CD4-positive, alpha-beta T cell (primary cell): ENCODE measurements around the gene FBXO11. TPM values are rescaled to one million over a fixed set of nuclear protein-coding genes. Genes with fewer than 3 reads are reported as not detected.

Experiments used
- ATAC-seq: fragments of 200-7000 bp; cut with Tn5 transposase; one replicate; pipeline ENCODE4 v1.10.0; 2022; ENCODE audit warnings: mild to moderate bottlenecking; ENCODE audit not compliant: poor library complexity
- CTCF ChIA-PET: fragments of 350-600 bp; sonication (Branson Sonifier 250); formaldehyde crosslinking; loops from one replicate; lab custom pipeline; 2021; ENCODE audit warnings: antibody characterized with exemption, inconsistent platforms; lab: Charles Lee
- POLR2A ChIA-PET: fragments of 350-600 bp; sonication (Branson Sonifier 250); formaldehyde crosslinking; loops from one replicate; lab custom pipeline; 2021; ENCODE audit warnings: antibody characterized with exemption, inconsistent platforms; lab: Charles Lee
- DNase-seq, 14 experiments: peaks; one replicate each; pipeline ENCODE4 v3.0.0-alpha.2; 2013 to 2020; ENCODE audit warnings: mixed read lengths in 2 of 14
- H3K27ac ChIP-seq, 2 donors: one replicate each; pipeline versions ENCODE4 v1.5.1 to v1.7.0; 2013; ENCODE audit warnings: low read length in 2 of 2, low read depth in 1 of 2, mild to moderate bottlenecking in 1 of 2
- H3K27me3 ChIP-seq, 2 experiments: 1 replicate in 1 of 2; 2 replicates in 1 of 2; pipeline versions ENCODE4 v1.6.1 to v1.7.0; 2013; ENCODE audit warnings: low read length in 2 of 2, control low read depth in 1 of 2, mild to moderate bottlenecking in 1 of 2, moderate library complexity in 1 of 2; ENCODE audit not compliant: insufficient read depth in 2 of 2, control insufficient read depth in 1 of 2
- H3K36me3 ChIP-seq: one replicate; pipeline ENCODE4 v1.6.1; 2013; ENCODE audit warnings: low read length, control low read depth; ENCODE audit not compliant: insufficient read depth
- H3K4me1 ChIP-seq: one replicate; pipeline ENCODE4 v1.6.1; 2013; ENCODE audit warnings: low read length, control low read depth; ENCODE audit not compliant: insufficient read depth
- H3K4me3 ChIP-seq: one replicate; pipeline ENCODE4 v1.5.1; 2013; ENCODE audit warnings: mild to moderate bottlenecking, low read length, moderate library complexity
- H3K9me3 ChIP-seq, 2 experiments: 1 replicate in 1 of 2; 2 replicates in 1 of 2; pipeline versions ENCODE4 v1.6.1 to v1.7.0; 2013; ENCODE audit warnings: low read length in 2 of 2, mild to moderate bottlenecking in 2 of 2, control low read depth in 1 of 2, moderate library complexity in 1 of 2; ENCODE audit not compliant: control insufficient read depth in 1 of 2, insufficient read depth in 1 of 2
- H3K27ac Mint-ChIP-seq: one replicate; pipeline ENCODE4 v1.8.0; 2020; ENCODE audit warnings: mixed read lengths
- H3K27me3 Mint-ChIP-seq: one replicate; pipeline ENCODE4 v1.8.0; 2021; ENCODE audit warnings: mixed read lengths
- H3K36me3 Mint-ChIP-seq: one replicate; pipeline ENCODE4 v1.8.0; 2021; ENCODE audit warnings: low read depth, mixed read lengths
- H3K4me1 Mint-ChIP-seq: one replicate; pipeline ENCODE4 v1.8.0; 2021; ENCODE audit warnings: low read depth, mixed read lengths
- H3K4me3 Mint-ChIP-seq: one replicate; pipeline ENCODE4 v1.8.0; 2020; ENCODE audit warnings: mild to moderate bottlenecking, mixed read lengths
- H3K9me3 Mint-ChIP-seq: one replicate; pipeline ENCODE4 v1.8.0; 2020; ENCODE audit warnings: mixed read lengths
- intact Hi-C, 2 experiments: fragments of 100-400 bp; cut with DNase I in 1 of 2; cut with micrococcal nuclease in 1 of 2; formaldehyde crosslinking; loops; one replicate each; pipeline versions ENCODE4 v1.15.1 to v1.9.0; 2023 to 2025; cut with DNase I, micrococcal nuclease
- total RNA-seq, 174 experiments: library from RNA in 2 of 174; stranded (reverse) in 2 of 174; gene quantifications; one replicate each; pipeline ENCODE4 v1.2.3 and lab custom pipeline; 2021 to 2026
- TF ChIP-seq, protein P1 (sequence below): fragments of 200-600 bp; IDR thresholded peaks from one replicate; pipeline ENCODE4 v1.8.0; 2022; ENCODE audit warnings: antibody characterized with exemption, mild to moderate bottlenecking

The FBXO11 gene
- total RNA-seq, 2 experiments from 2014 or later: 121 to 126 TPM

DNA sequence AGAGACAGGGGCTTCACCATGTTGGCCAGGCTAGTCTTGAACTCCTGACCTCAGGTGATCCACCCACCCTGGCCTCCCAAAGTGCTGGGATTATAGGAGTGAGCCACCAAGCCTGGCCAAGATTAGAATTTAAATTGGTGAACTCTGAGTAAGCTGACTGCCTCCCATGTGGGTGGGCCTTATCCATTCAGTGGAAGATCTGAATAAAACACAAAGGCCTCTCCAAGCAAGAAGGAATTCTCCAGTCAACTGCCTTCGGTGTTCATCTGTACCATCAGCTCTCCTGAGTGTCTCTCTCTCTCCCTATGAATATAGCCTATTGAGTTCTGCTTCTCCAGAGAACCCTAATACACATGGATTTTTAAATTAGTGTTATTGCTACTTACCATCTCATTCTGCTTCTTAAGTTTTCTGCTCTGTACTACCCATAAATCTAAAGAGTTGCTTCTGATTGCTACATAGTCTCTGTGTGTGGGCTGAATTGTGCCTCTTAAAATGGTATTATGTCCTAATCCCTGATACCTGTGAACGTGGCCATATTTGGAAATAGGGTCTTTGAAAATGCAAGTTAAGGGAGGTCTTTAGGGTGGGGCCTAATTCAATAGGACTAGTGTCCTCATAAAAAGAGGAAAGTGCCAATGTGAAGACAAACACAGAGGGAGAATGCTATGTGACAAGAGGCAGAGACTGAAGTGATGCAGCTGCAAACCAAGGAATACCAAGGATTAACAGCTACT lies 36.3 kb downstream of the FBXO11 start:
- Mint-ChIP-seq H3K4me3 (no peak overlapping the region), H3K27ac (peak overlapping the region; percentile 44), H3K27me3 (no peaks in the 10 kb centered on the region), H3K4me1 (peaks cover 83% of the 10 kb centered on the region), H3K36me3 (peaks cover 41% of the 10 kb centered on the region), H3K9me3 (no peaks in the 10 kb centered on the region)
- ChIA-PET CTCF (interaction anchor here (1.2 kb wide), 1 partner anchor 14 kb away, joined by 4 read pairs; no protein-coding TSS in a partner anchor), POLR2A (interaction anchor here (1.0 to 1.7 kb wide), 2 partner anchors 19 to 47 kb away, joined by 3 to 5 read pairs; no protein-coding TSS in a partner anchor)
- Histone ChIP-seq H3K27me3 (no peaks in the 10 kb centered on the region), H3K4me3 (no peak overlapping the region), H3K36me3 (no peaks in the 10 kb centered on the region), H3K4me1 (peaks cover 31% of the 10 kb centered on the region), H3K27ac (no peak overlapping the region), H3K9me3 (no peaks in the 10 kb centered on the region)
- ATAC-seq: no peak
- no peak for DNase-seq
- TF ChIP-seq, protein P1, sequence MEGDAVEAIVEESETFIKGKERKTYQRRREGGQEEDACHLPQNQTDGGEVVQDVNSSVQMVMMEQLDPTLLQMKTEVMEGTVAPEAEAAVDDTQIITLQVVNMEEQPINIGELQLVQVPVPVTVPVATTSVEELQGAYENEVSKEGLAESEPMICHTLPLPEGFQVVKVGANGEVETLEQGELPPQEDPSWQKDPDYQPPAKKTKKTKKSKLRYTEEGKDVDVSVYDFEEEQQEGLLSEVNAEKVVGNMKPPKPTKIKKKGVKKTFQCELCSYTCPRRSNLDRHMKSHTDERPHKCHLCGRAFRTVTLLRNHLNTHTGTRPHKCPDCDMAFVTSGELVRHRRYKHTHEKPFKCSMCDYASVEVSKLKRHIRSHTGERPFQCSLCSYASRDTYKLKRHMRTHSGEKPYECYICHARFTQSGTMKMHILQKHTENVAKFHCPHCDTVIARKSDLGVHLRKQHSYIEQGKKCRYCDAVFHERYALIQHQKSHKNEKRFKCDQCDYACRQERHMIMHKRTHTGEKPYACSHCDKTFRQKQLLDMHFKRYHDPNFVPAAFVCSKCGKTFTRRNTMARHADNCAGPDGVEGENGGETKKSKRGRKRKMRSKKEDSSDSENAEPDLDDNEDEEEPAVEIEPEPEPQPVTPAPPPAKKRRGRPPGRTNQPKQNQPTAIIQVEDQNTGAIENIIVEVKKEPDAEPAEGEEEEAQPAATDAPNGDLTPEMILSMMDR: no peak
- intact Hi-C loops: no loop called here

DNA sequence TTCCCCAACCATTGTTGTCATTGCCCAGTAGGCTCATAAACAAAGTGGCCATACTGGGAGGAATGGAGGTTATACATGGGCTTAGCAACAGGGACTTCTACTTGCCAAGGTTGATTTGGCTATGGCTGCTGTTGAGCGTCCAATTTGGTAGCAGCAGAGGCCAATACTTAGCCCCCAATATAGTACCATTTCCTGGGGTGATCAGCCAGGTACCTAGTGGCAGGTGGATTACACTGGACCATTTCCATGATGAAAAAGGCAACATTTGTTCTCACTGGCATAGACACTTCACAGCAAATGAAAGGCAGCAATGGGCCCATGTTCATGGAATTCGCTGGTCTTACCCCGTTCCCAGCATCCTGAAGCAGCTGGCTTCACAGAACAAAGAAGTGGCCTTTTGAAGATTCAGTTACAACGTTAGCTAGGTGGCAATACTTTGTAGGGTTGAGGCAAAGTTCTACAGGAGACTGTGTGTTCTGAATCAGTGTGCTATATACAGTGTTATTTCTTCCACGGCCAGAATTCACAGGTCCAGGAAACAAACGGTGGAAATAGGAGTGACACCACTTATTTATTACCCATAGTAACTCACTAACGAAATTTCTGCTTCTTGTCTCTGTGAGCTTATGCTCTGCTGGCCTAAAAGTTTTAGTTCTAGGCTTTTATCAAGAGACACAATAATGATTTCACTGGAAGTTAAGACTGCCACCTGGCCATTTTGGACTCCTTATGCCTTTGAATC lies 37.5 kb downstream of the FBXO11 start:
- POLR2A ChIA-PET: interaction anchor here (0.5 to 0.8 kb wide), 2 partner anchors 13 to 39 kb away, joined by 3 to 4 read pairs; no protein-coding TSS in a partner anchor
- CTCF ChIA-PET: no interaction called here
- Mint-ChIP-seq H3K4me3 (no peak overlapping the region), H3K27me3 (no peaks in the 10 kb centered on the region), H3K36me3 (peaks cover 42% of the 10 kb centered on the region), H3K9me3 (no peaks in the 10 kb centered on the region), H3K27ac (peak overlapping the region; percentile 44), H3K4me1 (peaks cover 94% of the 10 kb centered on the region)
- Histone ChIP-seq H3K27me3 (no peaks in the 10 kb centered on the region), H3K27ac (peak overlapping the region in 1 of 2 donors; percentile 16), H3K9me3 (no peaks in the 10 kb centered on the region), H3K4me1 (peaks cover 28% of the 10 kb centered on the region), H3K36me3 (no peaks in the 10 kb centered on the region), H3K4me3 (no peak overlapping the region)
- intact Hi-C loops: no loop called here
- DNase-seq (no peak), ATAC-seq (no peak)
- TF ChIP-seq, protein P1: no peak

- no peaks in the 10 kb centered on the region for H3K36me3 ChIP-seq
- Mint-ChIP-seq H3K27me3 (no peaks in the 10 kb centered on the region), H3K9me3 (no peaks in the 10 kb centered on the region), H3K4me3 (peak overlapping the region; percentile 8), H3K27ac (peak overlapping the region; percentile 39), H3K4me1 (peaks cover 97% of the 10 kb centered on the region), H3K36me3 (peaks cover 36% of the 10 kb centered on the region)
- no peak overlapping the region for H3K4me3 ChIP-seq
- intact Hi-C loops: no loop called here
- ATAC-seq (no peak), DNase-seq (peak in 1 of 14 experiments; percentile 15)
- ChIA-PET CTCF (interaction anchor here (1.3 kb wide), 1 partner anchor 35 kb away, joined by 3 read pairs; no protein-coding TSS in a partner anchor), POLR2A (interaction anchor here (1.5 kb wide), 1 partner anchor 38 kb away, joined by 4 read pairs; no protein-coding TSS in a partner anchor)
- peaks cover 23% of the 10 kb centered on the region for H3K4me1 ChIP-seq
- H3K27me3 ChIP-seq: no peaks in the 10 kb centered on the region
- TF ChIP-seq, protein P1: no peak
- H3K9me3 ChIP-seq: no peaks in the 10 kb centered on the region
- no peak overlapping the region for H3K27ac ChIP-seq
These were observed 39.1 kb downstream of the FBXO11 start for GRCh38 chr2:47867205-47867604.
